ENCODE results near the gene PRUNE1. TPM values are rescaled to one million over a fixed set of nuclear protein-coding genes. Genes with fewer than 3 reads are reported as not detected.

The PRUNE1 gene
- total RNA-seq, 4 donors from 2014 or later: 66.0 to 79.0 (median 76.3) TPM

DNA sequence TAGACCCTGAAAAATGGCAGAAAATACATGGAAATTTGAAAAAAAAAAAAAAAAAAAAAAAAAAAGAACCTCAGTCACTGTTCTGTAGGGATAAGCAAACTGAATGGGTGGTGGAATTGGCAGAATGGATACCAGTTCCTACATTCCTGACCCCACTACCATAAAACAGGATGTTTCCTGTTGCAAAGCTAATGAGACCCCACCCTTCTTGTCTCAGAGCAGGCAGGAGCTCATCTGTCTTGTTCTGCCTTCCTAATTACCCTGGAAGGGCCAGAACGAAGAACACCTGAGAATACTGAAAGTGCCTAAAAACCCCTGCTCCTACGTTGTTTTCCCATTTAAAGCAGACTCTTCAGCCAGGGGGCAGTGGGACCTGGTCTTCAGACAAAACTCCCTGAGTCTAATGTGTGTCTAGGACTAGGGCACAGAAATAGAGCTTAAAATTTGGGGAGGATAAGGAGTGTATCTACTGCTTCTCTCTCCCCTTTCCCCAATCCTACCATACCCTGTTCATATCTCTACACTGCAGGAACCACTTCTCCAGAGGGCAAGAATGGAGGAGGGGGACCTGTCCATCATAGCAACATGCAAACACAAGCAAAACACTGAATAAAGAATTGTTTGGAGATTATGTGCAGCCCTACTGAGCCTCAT is 43.2 kb downstream of the PRUNE1 start:
- no peaks in the 10 kb centered on the region for H3K27me3 ChIP-seq
- H3K4me1 ChIP-seq: peaks cover 26 to 34% of the 10 kb centered on the region in 2 donors
- intact Hi-C loops (cut with DNase I): no loop called here
- H3K27ac ChIP-seq: no peak overlapping the region
- DNase-seq: no peak
- H3K4me3 ChIP-seq (replicated peaks in 1 of 3): no peak overlapping the region
- 73 to 79% methylated on average over 2 of the region's 2 CpGs for WGBS, 2 donors
- TF ChIP-seq POLR2A (IDR thresholded peaks at IDR 0.05): no peak
- TF ChIP-seq, protein P1, sequence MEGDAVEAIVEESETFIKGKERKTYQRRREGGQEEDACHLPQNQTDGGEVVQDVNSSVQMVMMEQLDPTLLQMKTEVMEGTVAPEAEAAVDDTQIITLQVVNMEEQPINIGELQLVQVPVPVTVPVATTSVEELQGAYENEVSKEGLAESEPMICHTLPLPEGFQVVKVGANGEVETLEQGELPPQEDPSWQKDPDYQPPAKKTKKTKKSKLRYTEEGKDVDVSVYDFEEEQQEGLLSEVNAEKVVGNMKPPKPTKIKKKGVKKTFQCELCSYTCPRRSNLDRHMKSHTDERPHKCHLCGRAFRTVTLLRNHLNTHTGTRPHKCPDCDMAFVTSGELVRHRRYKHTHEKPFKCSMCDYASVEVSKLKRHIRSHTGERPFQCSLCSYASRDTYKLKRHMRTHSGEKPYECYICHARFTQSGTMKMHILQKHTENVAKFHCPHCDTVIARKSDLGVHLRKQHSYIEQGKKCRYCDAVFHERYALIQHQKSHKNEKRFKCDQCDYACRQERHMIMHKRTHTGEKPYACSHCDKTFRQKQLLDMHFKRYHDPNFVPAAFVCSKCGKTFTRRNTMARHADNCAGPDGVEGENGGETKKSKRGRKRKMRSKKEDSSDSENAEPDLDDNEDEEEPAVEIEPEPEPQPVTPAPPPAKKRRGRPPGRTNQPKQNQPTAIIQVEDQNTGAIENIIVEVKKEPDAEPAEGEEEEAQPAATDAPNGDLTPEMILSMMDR (IDR thresholded peaks at IDR 0.05): no peak
- H3K36me3 ChIP-seq: peaks cover 36 to 46% of the 10 kb centered on the region in 2 donors
- no peaks in the 10 kb centered on the region for H3K9me3 ChIP-seq

- Histone ChIP-seq H3K27ac (peak overlapping the region; percentile 22 to 98 (median 91)), H3K4me1 (peaks cover 33 to 35% of the 10 kb centered on the region in 2 donors), H3K36me3 (peaks cover 36 to 46% of the 10 kb centered on the region in 2 donors), H3K27me3 (no peaks in the 10 kb centered on the region), H3K4me3 (replicated peaks in 1 of 3) (no peak overlapping the region), H3K9me3 (no peaks in the 10 kb centered on the region)
- peak in 1 of 2 donors; percentile 32 for DNase-seq
- 71 to 76% methylated on average over 4 of the region's 4 CpGs for WGBS, 2 donors
- intact Hi-C loops (cut with DNase I): loop anchor here (5.0 kb wide), 1 partner anchor 48 kb away; the partner anchor contains the start of genes MINDY1 and PRUNE1
- TF ChIP-seq, protein P1 (IDR thresholded peaks at IDR 0.05): no peak
- TF ChIP-seq POLR2A (IDR thresholded peaks at IDR 0.05): peak in 1 of 2 donors; percentile 18
Observed at GRCh38 chr1:151054971-151055547, 46.8 kb downstream of the PRUNE1 start.

- no peaks in the 10 kb centered on the region for H3K9me3 ChIP-seq
- H3K27me3 ChIP-seq: no peaks in the 10 kb centered on the region
- DNase-seq: no peak
- peak overlapping the region; percentile 22 to 98 (median 91) for H3K27ac ChIP-seq
- intact Hi-C loops (cut with DNase I): loop anchor here (5.0 kb wide), 1 partner anchor 48 kb away; the partner anchor contains the start of genes MINDY1 and PRUNE1
- H3K4me3 ChIP-seq (replicated peaks in 1 of 3): no peak overlapping the region
- TF ChIP-seq, protein P1 (IDR thresholded peaks at IDR 0.05): no peak
- no peak for TF ChIP-seq POLR2A (IDR thresholded peaks at IDR 0.05)
- peaks cover 36 to 46% of the 10 kb centered on the region in 2 donors for H3K36me3 ChIP-seq
- WGBS, 2 donors: 100% methylated on average over 1 of the region's 2 CpGs
- peaks cover 33 to 35% of the 10 kb centered on the region in 2 donors for H3K4me1 ChIP-seq
Observed at GRCh38 chr1:151055581-151055980, 47.3 kb downstream of the PRUNE1 start.

GRCh38 chr1:151056149-151056548 is 47.9 kb downstream of the PRUNE1 start:
- intact Hi-C loops (cut with DNase I): loop anchor here (5.0 kb wide), 1 partner anchor 49 kb away; the partner anchor contains the start of genes MINDY1 and PRUNE1
- Histone ChIP-seq H3K36me3 (peaks cover 36 to 46% of the 10 kb centered on the region in 2 donors), H3K4me3 (replicated peaks in 1 of 3) (no peak overlapping the region), H3K9me3 (no peaks in the 10 kb centered on the region), H3K27me3 (no peaks in the 10 kb centered on the region), H3K4me1 (peaks cover 33 to 35% of the 10 kb centered on the region in 2 donors), H3K27ac (peak overlapping the region; percentile 22 to 98 (median 91))
- TF ChIP-seq POLR2A (IDR thresholded peaks at IDR 0.05): no peak
- TF ChIP-seq, protein P1 (IDR thresholded peaks at IDR 0.05): no peak
- 48% methylated on average over 2 of the region's 2 CpGs for WGBS, 2 donors
- no peak for DNase-seq

DNA sequence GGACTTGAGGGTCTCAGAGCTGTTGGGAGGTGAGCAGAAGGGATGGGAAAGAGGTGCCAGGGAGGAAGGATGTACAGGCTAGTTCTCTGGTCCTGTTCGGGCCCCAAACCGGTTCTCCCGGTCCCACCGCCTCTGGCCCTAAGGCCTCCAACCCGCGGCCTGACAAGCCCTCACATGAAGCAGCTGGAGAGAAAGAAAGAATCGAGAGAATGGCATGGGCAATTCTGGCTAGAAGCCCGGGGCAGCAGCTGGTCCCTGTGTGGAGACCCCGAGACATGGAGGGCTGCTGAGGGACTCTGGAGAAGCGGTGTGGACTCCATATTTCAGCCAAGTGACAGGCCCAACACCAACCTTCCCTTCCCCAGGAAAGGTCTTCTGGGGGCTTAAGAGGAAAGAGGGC is 50.4 kb downstream of the PRUNE1 start:
- DNase-seq: peak; percentile 83
- H3K36me3 ChIP-seq: peaks cover 19 to 22% of the 10 kb centered on the region in 2 donors

More for the DNA sequence above, 50.4 kb downstream of the PRUNE1 start:
- H3K4me3 ChIP-seq (replicated peaks in 1 of 3): peak overlapping the region; percentile 84 to 97 (median 96)
- intact Hi-C loops (cut with DNase I): loop anchor here (5.0 kb wide), 1 partner anchor 51 kb away; the partner anchor contains the start of genes MINDY1 and PRUNE1
- peak overlapping the region; percentile 82 to 98 (median 91) for H3K27ac ChIP-seq
- TF ChIP-seq, protein P1 (IDR thresholded peaks at IDR 0.05): no peak
- TF ChIP-seq POLR2A (IDR thresholded peaks at IDR 0.05): no peak
- H3K27me3 ChIP-seq: no peaks in the 10 kb centered on the region
- H3K4me1 ChIP-seq: peaks cover 33 to 35% of the 10 kb centered on the region in 2 donors
- WGBS, 2 donors: 2% methylated on average over 10 of the region's 10 CpGs
- H3K9me3 ChIP-seq: no peaks in the 10 kb centered on the region

All from thyroid gland (tissue), 4 donors.